Mesothelial cell of epicardium (in vitro differentiated cells): ENCODE results near the gene P3H4. TPM values are rescaled to one million over a fixed set of nuclear protein-coding genes. Genes with fewer than 3 reads are reported as not detected.
"Not testable (repeated sequence)": the region's sequence is repeated elsewhere in the genome, so short reads cannot be mapped to it uniquely, and the experiment has no call there.

Experiments
- DNase-seq, 2 experiments: peaks; one replicate each; pipeline ENCODE4 v3.0.0; 2021; ENCODE audit warnings: low spot score in 2 of 2; ENCODE audit not compliant: unreplicated experiment in 2 of 2
- H3K27ac Mint-ChIP-seq: 2 replicates; pipeline ENCODE4 v1.8.0; 2021; ENCODE audit warnings: mixed read lengths
- H3K27me3 Mint-ChIP-seq: 2 replicates; pipeline ENCODE4 v1.8.0; 2021; ENCODE audit warnings: low read depth, mixed read lengths
- H3K36me3 Mint-ChIP-seq: 2 replicates; pipeline ENCODE4 v1.8.0; 2021; ENCODE audit warnings: mixed read lengths
- H3K4me1 Mint-ChIP-seq: 2 replicates; pipeline ENCODE4 v1.8.0; 2021; ENCODE audit warnings: mixed read lengths
- H3K4me3 Mint-ChIP-seq: 2 replicates; pipeline ENCODE4 v1.8.0; 2021; ENCODE audit warnings: mild to moderate bottlenecking, moderate library complexity, mixed read lengths
- H3K9me3 Mint-ChIP-seq: 2 replicates; pipeline ENCODE4 v1.8.0; 2021; ENCODE audit warnings: mixed read lengths
- total RNA-seq: library from RNA; stranded (reverse); gene quantifications from 3 replicates; pipeline ENCODE4 v1.2.1, GENCODE V29; 2021
- TF ChIP-seq, protein P1 (sequence below): fragments of 200-600 bp; sonication (generic); IDR thresholded peaks from one replicate; pipeline ENCODE4 v1.5.0; 2021; ENCODE audit warnings: antibody characterized with exemption; ENCODE audit not compliant: unreplicated experiment

The P3H4 gene, protein sequence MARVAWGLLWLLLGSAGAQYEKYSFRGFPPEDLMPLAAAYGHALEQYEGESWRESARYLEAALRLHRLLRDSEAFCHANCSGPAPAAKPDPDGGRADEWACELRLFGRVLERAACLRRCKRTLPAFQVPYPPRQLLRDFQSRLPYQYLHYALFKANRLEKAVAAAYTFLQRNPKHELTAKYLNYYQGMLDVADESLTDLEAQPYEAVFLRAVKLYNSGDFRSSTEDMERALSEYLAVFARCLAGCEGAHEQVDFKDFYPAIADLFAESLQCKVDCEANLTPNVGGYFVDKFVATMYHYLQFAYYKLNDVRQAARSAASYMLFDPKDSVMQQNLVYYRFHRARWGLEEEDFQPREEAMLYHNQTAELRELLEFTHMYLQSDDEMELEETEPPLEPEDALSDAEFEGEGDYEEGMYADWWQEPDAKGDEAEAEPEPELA
- 61.0 to 62.0 TPM (median 62.0 TPM) in 3 replicates for total RNA-seq

DNA sequence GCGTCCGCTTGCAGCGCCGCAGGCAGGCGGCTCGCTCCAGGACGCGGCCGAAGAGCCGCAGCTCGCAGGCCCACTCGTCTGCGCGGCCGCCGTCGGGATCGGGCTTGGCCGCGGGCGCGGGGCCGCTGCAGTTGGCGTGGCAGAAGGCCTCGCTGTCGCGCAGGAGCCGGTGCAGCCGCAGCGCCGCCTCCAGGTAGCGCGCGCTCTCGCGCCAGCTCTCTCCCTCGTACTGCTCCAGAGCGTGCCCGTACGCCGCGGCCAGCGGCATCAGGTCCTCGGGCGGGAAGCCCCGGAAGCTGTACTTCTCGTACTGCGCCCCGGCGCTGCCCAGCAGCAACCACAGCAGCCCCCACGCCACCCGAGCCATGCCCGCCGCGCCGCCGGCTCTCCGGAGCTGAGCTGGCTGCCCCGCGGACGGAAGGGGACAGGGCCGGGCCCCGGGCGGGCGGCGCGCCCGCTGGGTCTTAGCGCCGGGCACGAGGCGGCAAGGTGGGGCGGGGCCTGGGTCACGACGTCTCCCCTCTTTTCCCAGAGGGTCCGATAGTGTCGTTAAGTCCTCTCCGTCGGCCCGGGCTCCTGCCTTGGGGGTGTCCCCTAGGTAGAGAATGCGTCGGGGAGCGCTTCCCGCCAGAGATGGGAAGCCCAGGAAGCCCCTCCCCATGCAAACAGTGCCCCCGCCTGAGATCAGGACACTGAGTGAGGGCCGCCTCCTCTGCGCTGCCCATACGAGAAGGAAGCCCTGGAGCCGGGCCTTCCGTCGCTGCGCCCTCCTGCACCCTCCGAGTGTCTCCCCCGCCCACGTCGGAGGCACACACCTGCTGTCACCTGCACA lies at the start of gene P3H4:
Gene P3H4 (minus strand): TSS at position 401 of the 832 bp plus-strand sequence. CDS start 34 bp downstream, at position 367.
- TF ChIP-seq, protein P1, sequence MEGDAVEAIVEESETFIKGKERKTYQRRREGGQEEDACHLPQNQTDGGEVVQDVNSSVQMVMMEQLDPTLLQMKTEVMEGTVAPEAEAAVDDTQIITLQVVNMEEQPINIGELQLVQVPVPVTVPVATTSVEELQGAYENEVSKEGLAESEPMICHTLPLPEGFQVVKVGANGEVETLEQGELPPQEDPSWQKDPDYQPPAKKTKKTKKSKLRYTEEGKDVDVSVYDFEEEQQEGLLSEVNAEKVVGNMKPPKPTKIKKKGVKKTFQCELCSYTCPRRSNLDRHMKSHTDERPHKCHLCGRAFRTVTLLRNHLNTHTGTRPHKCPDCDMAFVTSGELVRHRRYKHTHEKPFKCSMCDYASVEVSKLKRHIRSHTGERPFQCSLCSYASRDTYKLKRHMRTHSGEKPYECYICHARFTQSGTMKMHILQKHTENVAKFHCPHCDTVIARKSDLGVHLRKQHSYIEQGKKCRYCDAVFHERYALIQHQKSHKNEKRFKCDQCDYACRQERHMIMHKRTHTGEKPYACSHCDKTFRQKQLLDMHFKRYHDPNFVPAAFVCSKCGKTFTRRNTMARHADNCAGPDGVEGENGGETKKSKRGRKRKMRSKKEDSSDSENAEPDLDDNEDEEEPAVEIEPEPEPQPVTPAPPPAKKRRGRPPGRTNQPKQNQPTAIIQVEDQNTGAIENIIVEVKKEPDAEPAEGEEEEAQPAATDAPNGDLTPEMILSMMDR: peak; percentile 28
- H3K4me1 Mint-ChIP-seq: peaks cover 29% of the 10 kb centered on the region
- H3K27ac Mint-ChIP-seq: peak within 1 kb of the TSS; percentile 85
- H3K27me3 Mint-ChIP-seq: no peaks in the 10 kb centered on the region
- H3K9me3 Mint-ChIP-seq: no peaks in the 10 kb centered on the region
- H3K36me3 Mint-ChIP-seq: peaks cover 9% of the 10 kb centered on the region
- peak; percentile 72 to 84 for DNase-seq
- peak within 1 kb of the TSS; percentile 84 for H3K4me3 Mint-ChIP-seq

DNA sequence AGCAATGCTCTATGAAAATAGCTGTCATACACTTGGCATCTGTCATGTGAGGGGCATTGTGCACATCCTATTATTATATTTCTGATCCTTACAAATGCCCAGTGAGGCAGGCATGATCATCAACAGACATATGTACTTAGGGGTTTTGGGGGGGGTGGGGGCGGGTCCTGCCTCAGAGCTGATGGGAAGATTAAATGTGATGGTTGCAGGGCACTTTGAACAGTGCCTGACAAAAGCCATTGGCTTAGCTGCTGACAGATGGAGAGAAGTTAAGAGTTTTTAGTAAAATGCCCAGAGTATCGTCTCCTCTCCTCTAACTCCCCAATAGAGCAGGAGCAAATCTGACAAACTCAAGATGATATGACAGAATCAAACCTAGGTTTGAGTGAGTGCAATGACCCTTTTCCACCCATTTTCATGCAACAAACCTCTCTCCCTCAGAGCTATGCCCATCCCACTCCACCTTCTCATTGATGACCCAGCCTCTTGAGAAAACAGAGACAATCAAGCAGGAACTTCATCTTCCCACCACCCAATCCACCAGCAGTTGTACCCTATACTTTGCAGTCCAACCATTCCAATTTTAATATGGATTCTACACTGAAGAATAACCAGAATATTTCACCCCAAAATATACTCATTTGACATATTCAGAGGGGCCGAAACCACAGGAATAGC lies 48.6 kb upstream of the P3H4 start:
- DNase-seq: no peak
- H3K27ac Mint-ChIP-seq: peak overlapping the region; percentile 24
- peaks cover 7% of the 10 kb centered on the region for H3K4me1 Mint-ChIP-seq
- TF ChIP-seq, protein P1: no peak
- H3K36me3 Mint-ChIP-seq: no peaks in the 10 kb centered on the region
- H3K27me3 Mint-ChIP-seq: no peaks in the 10 kb centered on the region
- no peaks in the 10 kb centered on the region for H3K9me3 Mint-ChIP-seq
- no peak overlapping the region for H3K4me3 Mint-ChIP-seq

DNA sequence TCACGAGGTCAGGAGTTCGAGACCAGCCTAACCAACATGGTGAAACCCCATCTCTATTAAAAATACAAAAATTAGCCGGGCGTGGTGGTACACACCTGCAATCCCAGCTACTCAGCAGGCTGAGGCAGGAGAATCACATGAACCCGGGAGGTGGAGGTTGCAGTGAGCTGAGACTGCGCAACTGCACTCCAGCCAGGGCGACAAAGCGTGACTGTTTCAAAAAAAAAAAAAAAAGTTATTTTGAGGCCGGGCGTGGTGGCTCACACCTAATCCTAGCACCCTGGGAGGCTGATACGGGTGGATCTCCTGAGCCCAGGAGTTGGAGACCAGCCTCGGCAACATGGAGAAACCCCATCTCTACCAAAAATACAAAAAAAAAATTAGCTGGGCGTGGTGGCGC lies 39.6 kb upstream of the P3H4 start:
- H3K4me1 Mint-ChIP-seq, H3K27me3 Mint-ChIP-seq, H3K27ac Mint-ChIP-seq, H3K4me3 Mint-ChIP-seq, H3K9me3 Mint-ChIP-seq, DNase-seq: not testable (repeated sequence)
- H3K36me3 Mint-ChIP-seq: peaks cover 15% of the 10 kb centered on the region

DNA sequence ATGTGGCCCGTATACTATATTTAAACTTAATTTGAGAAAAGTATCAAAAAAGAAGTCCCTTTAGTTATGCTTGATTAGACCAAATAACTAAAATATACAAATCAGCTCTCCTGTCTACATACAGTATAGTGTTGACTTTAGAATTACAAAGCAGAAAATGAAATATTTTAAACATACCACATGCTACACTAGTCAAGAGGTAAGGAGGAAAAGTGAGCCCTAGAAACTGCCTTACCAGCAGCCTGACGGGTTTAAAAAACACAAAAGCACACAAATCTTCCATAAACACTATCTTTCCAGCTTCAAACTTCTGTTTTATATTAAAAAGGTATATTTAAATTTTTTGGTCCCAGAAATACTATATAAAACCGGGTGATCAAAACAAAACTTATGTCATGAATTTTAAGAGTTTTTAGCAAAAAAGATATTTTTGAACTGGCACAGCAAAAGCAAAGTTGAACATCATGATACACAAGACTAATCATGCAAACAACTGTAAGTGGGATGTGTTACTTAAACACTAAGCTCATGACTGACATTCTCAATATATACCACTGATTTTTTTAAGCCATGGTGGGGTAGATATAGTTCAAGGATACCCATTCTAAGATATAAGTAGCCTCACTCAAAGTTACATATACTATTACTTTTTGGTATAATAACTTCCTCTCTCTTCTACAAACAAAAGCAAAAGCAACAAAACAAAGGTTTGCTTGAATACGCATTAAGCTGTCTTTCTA lies 37.7 kb upstream of the P3H4 start:
- H3K4me3 Mint-ChIP-seq: no peak overlapping the region
- H3K27me3 Mint-ChIP-seq: no peaks in the 10 kb centered on the region
- peaks cover 16% of the 10 kb centered on the region for H3K36me3 Mint-ChIP-seq
- H3K4me1 Mint-ChIP-seq: peaks cover 2% of the 10 kb centered on the region
- H3K27ac Mint-ChIP-seq: no peak overlapping the region
- no peak for DNase-seq
- H3K9me3 Mint-ChIP-seq: no peaks in the 10 kb centered on the region
- TF ChIP-seq, protein P1: no peak

DNA sequence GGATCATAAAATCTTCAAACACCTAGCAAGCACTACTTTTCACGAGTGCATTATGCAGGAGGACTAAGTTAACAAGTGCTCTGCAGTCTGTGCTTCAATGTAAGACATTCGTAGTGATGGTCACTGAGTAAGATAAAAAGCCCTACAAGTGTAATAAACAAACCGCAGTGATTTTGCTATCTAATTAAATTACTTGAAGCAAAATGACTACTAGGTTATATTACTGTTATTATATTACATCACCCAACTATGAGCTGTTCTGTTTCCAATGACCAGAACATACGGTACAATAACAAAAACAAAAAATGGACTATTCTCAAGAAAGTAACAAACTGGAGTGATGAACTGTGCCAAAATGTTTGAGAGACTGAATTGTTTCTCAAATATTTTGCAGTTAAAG lies 37.0 kb upstream of the P3H4 start:
- Mint-ChIP-seq H3K27me3 (no peaks in the 10 kb centered on the region), H3K4me1 (peaks cover 2% of the 10 kb centered on the region), H3K36me3 (peaks cover 12% of the 10 kb centered on the region), H3K4me3 (no peak overlapping the region), H3K9me3 (no peaks in the 10 kb centered on the region), H3K27ac (no peak overlapping the region)
- no peak for DNase-seq
- TF ChIP-seq, protein P1: no peak
